Nephron (organoid): Measurements from ENCODE around the gene SLC4A3.
A peak's percentile ranks its signal among the peaks of the same experiment; 100 is the strongest.

Source experiments
- H3K27ac Mint-ChIP-seq, 3 experiments: 2 replicates each; pipeline ENCODE4 v1.8.0; 2020; ENCODE audit warnings: mixed read lengths in 3 of 3, mild to moderate bottlenecking in 2 of 3, moderate library complexity in 1 of 3
- H3K27me3 Mint-ChIP-seq: 2 replicates; pipeline ENCODE4 v1.8.0; 2021; ENCODE audit warnings: low read depth, mild to moderate bottlenecking, moderate library complexity, mixed read lengths
- H3K36me3 Mint-ChIP-seq: 2 replicates; pipeline ENCODE4 v1.8.0; 2020; ENCODE audit warnings: low read depth, mixed read lengths
- H3K4me1 Mint-ChIP-seq: 2 replicates; pipeline ENCODE4 v1.8.0; 2020; ENCODE audit warnings: mixed read lengths
- H3K4me3 Mint-ChIP-seq, 3 experiments: 2 replicates each; pipeline ENCODE4 v1.8.0; 2020; ENCODE audit warnings: mild to moderate bottlenecking in 3 of 3, mixed read lengths in 3 of 3, moderate library complexity in 2 of 3
- H3K9me3 Mint-ChIP-seq: 2 replicates; pipeline ENCODE4 v1.8.0; 2020; ENCODE audit warnings: mixed read lengths
- TF ChIP-seq, protein P1 (sequence below), 3 experiments: fragments of 200-600 bp; sonication (generic); IDR thresholded peaks; one replicate each; pipeline ENCODE4 v1.5.0; 2021; ENCODE audit warnings: antibody characterized with exemption in 3 of 3; ENCODE audit not compliant: unreplicated experiment in 3 of 3

The SLC4A3 gene

DNA sequence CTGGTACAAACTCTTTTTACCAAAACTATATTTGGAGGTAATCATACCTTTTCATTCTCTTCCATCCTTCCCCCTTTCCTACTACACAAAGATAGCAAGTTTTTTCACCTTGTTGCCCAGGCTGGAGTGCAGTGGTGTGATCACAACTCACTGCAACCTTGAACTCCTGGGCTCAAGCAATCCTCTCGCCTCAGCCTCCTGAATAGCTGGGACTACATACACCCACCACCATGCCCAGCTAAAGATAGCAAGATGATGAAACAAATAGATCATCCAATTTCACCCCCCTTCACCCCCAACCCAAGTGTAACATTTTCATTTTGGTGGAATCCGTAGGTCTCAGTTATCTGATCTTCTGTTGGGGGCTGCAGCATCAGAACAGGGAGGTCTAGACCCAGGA, 34.3 kb upstream of the SLC4A3 start:
- Mint-ChIP-seq H3K9me3 (no peaks in the 10 kb centered on the region), H3K4me1 (peaks cover 49% of the 10 kb centered on the region), H3K36me3 (no peaks in the 10 kb centered on the region), H3K27ac (peak overlapping the region; percentile 80 to 100 (median 93)), H3K27me3 (no peaks in the 10 kb centered on the region), H3K4me3 (peak overlapping the region in 1 of 3 experiments; percentile 9)
- TF ChIP-seq, protein P1, sequence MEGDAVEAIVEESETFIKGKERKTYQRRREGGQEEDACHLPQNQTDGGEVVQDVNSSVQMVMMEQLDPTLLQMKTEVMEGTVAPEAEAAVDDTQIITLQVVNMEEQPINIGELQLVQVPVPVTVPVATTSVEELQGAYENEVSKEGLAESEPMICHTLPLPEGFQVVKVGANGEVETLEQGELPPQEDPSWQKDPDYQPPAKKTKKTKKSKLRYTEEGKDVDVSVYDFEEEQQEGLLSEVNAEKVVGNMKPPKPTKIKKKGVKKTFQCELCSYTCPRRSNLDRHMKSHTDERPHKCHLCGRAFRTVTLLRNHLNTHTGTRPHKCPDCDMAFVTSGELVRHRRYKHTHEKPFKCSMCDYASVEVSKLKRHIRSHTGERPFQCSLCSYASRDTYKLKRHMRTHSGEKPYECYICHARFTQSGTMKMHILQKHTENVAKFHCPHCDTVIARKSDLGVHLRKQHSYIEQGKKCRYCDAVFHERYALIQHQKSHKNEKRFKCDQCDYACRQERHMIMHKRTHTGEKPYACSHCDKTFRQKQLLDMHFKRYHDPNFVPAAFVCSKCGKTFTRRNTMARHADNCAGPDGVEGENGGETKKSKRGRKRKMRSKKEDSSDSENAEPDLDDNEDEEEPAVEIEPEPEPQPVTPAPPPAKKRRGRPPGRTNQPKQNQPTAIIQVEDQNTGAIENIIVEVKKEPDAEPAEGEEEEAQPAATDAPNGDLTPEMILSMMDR (IDR thresholded peaks at IDR 0.05; ENCODE audit: unreplicated experiment in 3 of 3) = no peak

DNA sequence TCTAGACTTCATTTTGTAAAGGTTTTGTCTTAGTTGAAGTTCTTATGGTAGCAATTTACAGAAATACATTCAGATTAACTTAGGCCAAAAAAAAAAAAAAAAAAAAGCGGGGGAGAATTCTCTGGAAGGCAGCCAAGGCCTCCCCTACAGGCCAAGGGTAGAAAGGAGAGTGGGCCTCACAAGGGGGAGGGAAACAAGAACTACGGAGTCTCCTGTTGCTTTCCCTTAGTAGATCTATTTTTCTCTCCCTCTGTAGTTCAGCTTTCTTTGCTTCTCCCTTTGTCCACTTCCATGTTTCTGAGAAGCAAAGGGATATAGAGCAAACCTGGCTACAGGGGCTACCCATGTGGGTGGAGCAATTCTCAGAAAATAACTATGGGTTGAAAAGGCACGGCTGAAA, 32.2 kb upstream of the SLC4A3 start:
- peaks cover 53% of the 10 kb centered on the region for H3K4me1 Mint-ChIP-seq
- peak overlapping the region; percentile 100 for H3K27ac Mint-ChIP-seq
- H3K9me3 Mint-ChIP-seq = no peaks in the 10 kb centered on the region
- TF ChIP-seq, protein P1 (IDR thresholded peaks at IDR 0.05; ENCODE audit: unreplicated experiment in 3 of 3) = peak in 1 of 3 experiments; percentile 39
- peak overlapping the region; percentile 95 to 97 (median 97) for H3K4me3 Mint-ChIP-seq
- H3K36me3 Mint-ChIP-seq = no peaks in the 10 kb centered on the region
- H3K27me3 Mint-ChIP-seq = no peaks in the 10 kb centered on the region

DNA sequence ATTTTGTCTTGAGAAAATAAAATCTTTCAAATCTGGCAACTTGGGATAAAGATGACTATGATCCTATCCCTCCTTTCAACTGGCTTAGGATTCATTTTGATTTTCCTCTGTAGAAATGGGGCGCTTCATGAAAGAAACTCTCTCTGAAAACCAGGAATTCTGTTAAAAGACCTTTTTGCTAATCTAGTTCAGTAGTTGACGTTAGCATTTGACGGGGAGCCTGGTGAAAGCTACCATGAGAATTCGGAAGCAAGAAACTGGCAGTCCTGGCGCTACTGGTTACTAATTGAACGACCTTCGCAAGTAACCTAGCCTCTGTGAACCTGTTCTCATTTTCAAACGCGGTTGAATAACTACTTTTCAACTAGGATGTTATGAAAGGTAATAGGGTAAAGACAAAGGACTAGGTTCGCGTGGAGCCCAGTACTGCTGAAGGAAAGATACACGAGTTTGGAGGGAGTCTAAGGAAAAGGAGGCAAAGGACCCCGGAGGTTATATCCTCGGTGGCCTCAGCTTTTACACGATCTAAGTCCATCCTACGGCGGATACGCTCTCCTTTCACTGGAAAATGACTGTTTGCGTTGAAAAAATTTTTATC, 30.4 kb upstream of the SLC4A3 start:
- TF ChIP-seq, protein P1 (IDR thresholded peaks at IDR 0.05; ENCODE audit: unreplicated experiment in 3 of 3) = no peak
- peak overlapping the region; percentile 100 for H3K27ac Mint-ChIP-seq
- H3K4me3 Mint-ChIP-seq = peak overlapping the region; percentile 95 to 97 (median 97)

DNA sequence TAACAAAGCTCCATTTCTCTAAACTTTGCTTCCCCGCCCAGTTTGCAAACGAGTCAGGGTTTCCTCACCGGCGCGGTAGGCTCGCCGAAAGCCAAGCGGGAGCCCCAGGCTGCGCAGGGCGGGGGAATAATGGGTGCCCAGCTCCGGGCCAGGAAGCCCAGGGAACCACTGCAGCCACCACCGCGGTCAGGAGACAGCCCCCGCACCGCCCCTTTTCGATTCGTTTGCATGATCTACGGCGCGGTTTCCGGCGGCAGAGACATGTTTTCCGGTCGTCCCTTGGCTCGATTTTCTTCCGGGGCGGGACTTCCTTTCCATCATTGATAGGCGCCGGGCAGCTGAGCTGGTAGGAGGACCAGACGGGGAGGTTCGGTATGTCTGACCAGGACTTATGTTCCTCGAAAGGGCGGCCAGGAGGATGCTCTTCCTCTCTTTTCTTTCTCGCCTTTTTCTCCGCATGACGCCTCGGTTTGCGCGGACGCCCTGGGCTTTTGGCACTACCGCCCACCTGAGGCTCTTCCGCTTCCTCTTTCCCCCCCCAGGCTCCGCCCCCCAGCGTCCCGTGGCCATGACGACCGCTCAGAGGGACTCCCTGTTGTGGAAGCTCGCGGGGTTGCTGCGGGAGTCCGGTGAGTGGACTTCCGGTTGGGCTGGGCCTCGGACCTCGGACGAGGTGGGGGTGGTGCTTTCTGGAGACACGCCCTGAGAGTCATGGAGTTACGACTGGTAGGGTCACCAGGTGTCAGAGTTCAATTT, 29.7 kb upstream of the SLC4A3 start, which contains the start of gene STK11IP:
STK11IP (plus strand) TSS at position 306 of the 756 bp plus-strand sequence; CDS start at position 569, 263 bp downstream.
- Mint-ChIP-seq H3K36me3 (peaks cover 15% of the 10 kb centered on the region), H3K27me3 (no peaks in the 10 kb centered on the region), H3K4me3 (peak within 1 kb of the TSS; percentile 95 to 97 (median 97)), H3K4me1 (peaks cover 47% of the 10 kb centered on the region), H3K27ac (peak within 1 kb of the TSS; percentile 100), H3K9me3 (no peaks in the 10 kb centered on the region)
- TF ChIP-seq, protein P1 (IDR thresholded peaks at IDR 0.05; ENCODE audit: unreplicated experiment in 3 of 3) = no peak

More for the DNA sequence above, 30.4 kb upstream of the SLC4A3 start:
- Mint-ChIP-seq H3K36me3 (peaks cover 12% of the 10 kb centered on the region), H3K9me3 (no peaks in the 10 kb centered on the region), H3K27me3 (no peaks in the 10 kb centered on the region), H3K4me1 (peaks cover 53% of the 10 kb centered on the region)

DNA sequence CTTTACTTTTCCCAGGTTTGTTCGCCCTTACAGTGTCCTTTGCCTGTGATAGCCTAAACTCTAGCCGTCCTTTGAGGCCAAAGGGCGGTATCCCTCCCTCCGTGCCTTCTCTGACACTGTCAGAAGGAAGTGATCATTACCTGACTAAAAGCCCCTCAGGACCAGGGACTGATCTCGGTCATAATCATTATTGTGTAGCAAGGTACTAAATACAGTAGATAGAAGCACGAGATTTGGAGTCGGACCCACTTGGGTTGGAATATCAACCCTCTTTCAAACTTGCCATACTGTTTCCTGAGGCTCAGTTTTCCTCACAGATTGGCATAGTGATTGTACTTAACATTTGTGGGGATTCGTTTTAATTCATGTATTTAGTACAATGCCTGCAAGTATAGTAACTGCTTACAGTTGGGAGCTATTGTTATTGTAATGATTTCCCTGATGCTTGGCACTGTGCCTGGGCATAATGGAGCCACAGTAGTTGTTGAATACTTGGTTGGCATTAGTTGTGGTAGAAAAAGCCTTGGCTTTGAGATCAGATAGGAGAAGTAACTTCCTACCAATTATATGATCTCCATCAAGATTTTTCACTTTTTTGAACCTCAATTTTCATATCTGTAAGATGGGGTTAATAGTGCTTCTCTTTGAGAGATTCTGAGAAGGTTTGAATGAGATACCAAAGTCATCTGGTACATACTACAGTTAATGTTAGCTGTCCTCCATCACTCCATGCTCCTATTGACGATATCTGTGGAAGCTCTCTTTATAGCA, 28.9 kb upstream of the SLC4A3 start:
- Mint-ChIP-seq H3K4me1 (peaks cover 39% of the 10 kb centered on the region), H3K27ac (peak overlapping the region; percentile 100), H3K4me3 (peak overlapping the region; percentile 95 to 97 (median 97)), H3K9me3 (no peaks in the 10 kb centered on the region), H3K27me3 (no peaks in the 10 kb centered on the region), H3K36me3 (peaks cover 15% of the 10 kb centered on the region)
- TF ChIP-seq, protein P1 (IDR thresholded peaks at IDR 0.05; ENCODE audit: unreplicated experiment in 3 of 3) = no peak
